Measurements from ENCODE around the gene KCTD18.

Gene KCTD18

DNA sequence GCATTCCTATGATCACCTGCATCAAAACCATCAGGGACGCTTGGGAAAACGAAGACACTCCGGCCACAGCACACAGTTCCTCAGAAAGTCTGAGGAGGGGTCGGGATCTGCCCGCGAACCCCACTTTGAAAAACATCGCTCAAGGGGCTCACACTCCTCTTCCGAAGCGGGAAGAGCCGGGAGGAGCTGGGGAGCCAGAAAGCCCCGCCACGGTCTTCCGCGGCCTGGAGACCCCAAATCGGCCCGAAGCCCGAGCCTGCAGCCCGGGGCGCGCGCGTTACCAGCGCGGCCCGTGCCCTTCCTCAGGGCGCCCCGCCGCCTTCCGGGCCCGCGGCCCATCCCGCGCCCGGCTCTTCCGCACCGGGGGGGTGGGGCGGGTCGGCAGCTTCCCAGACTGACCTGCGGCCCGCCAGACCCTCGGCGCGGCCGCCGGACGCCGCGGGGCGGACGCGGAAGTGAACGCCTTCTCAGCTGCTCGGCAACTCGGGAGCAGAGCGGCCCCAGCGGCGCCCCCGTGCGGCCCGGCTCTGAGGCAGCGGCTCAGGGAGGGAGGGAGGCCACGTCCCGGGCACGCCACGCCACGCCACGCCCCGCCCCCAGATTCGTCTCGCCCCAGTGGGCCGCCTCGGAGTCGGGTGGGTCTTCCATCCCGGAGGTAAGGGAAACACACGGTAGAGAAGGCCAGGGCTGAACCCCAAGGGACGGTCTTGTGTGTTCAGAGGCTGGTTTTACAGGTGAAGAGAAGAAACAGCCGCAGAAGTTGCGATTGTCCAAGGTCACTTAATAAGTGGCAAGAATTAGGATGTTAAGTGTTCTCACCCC, at the start of gene KCTD18:
TSS of gene KCTD18 (minus strand) at position 457 of the 822 bp plus-strand sequence. CDS start 3,052 bp downstream, outside the sequence.
- peak; percentile 92 for DNase-seq (ENCODE audit: low spot score)

DNA sequence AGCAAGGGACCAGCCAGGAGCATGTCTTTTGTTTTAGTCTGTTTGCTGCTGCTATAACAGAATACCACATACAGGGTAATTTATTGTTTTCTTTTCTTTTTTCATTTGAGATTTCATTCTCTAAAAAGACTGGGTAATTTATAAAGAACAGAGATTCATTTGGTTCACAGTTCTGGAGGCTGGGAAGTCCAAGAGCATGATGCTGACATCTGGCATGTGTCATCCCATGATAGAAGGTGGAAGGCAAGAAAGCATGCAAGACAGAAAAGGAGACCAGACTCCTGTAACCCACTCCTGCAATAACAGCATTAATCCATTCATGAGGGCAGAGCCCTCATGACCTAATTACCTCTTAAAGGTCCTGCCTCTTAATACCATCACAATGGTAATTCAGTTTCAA, 30.9 kb upstream of the KCTD18 start:
- no peak for DNase-seq (ENCODE audit: low spot score)

DNA sequence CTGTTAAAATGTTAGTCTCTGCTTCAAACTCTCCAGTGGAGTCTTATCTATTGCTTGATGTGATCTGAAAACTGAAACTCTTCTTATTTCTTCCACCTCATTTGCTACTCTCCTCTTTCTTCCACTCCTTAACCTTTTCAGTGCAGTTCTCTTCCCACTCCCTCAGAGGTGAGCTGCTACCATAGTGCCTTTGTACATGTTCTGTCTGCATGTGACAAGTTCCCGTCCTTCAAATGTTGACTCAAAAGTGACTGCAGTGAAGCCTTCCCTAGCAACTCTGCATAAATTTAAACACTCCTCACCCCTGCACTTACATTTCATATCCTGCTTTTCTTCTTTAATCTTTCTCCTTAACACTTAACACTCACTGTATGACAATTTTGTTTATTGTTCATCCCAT, 28.3 kb upstream of the KCTD18 start:
- no peak for DNase-seq (ENCODE audit: low spot score)

DNA sequence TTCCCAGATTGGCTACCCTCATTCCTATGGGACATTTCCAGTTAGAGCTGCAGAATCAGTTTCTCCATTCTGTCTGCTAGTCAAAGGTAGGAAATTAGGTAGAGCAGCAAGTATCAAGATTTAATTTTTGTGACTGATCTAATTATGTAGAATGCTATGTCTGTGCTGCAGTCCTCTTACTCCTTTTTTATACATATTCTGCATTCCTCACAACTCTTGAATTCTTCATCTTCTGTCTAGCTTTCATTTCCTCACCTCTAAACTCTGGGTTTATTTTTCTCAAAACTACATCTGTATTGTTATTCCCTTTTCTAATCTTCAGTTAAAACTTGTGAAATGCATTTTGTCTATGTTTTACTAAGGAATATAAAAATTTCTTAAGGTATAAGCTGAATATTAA, 24.7 kb upstream of the KCTD18 start:
- no peak for DNase-seq (ENCODE audit: low spot score)

DNA sequence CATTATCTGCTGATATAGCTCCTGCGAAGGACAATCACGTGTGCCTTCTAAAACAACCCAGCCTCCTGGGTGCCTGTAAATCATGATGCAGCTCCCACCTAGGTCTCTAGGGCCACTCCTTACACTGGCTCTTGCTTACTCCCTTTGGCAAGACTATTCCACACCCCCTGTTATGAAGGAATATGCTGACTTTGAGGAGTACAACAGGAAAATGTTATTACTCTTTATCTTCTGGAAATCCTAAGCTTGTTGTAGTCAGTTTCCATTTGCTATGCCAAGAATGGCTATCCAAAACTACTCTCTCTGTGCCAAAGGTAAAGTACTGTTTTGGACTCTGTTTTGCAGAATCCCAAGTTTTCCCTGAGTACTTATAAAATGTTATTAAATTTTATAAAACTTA, 23.9 kb upstream of the KCTD18 start:
- no peak for DNase-seq (ENCODE audit: low spot score)

DNA sequence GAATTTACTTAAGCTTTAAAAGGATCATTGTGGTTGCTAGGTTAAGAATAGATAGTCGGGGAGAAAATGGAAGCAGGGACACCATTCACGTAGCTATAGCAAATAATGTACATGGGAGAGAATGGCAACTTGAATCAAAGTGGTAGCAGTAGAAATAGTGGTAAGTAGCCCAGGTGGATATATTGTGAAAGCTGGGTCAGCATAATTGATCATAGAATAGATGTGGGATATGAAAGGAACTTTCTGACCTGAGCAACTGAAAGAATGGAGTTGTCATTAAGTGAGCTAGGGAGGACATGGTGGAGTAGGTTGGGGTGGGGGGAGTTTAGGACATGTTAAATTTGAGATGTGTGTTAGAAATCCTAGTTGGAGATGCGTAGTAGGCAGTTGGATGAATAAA, 18.4 kb upstream of the KCTD18 start:
- no peak for DNase-seq (ENCODE audit: low spot score)

DNA sequence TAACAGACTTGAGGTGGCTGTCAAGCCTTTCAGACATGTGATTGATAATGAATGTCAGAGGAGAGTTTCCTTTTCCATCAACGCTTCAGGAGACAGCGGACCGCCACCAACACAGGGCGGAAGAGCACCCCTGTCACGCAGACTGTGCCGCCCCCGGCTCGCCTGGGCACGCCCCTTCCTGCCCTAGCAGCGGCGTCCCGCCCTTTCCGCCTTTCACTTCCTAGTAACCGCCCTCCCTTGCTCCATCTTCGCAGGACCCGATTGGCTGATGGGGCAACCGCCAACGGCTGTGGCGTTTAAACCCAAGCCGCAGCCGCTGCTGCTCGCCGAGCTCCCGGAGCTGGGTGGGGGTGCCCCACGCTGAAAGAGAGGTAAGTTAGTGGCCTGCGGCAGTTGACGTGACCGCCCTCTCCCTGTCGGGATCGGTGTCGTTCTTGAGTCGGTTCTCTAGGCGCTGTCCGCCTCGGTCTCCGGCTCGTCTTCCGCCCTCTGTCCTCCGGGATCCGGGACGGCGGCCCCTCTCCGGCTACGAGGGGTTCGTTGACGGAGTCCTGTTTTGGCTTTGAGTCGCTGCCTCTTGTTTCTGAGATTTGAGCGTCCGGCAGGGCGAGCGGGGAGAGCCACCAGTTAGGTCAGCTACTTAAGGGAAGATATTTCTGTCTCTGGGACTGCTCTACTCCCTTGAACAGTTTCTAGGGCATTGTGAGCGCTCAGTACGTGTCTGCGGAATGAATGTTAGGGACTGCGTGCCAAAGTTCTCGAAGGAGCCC, 16.2 kb upstream of the KCTD18 start, which contains the start of gene SGO2:
TSS of gene SGO2 (plus strand) at position 326 of the 770 bp plus-strand sequence. CDS start 6,769 bp downstream, outside the sequence.
- DNase-seq (ENCODE audit: low spot score): peak; percentile 97

DNA sequence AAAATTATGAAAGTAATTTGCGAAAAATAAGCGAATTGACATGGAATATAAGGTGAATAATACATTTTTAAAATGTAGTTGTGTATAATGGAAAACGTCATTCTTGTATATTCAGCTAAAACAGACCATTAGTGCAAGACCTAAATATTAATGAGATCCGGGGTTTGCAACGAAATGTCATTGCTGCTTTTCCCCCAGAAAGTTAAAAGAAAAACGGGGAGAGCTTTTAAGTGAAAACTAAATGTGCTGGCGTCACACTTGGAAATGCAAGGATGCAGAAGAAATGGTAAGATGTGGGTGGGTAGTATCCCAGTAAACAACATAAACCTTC, 15.6 kb upstream of the KCTD18 start:
- DNase-seq (ENCODE audit: low spot score): no peak

DNA sequence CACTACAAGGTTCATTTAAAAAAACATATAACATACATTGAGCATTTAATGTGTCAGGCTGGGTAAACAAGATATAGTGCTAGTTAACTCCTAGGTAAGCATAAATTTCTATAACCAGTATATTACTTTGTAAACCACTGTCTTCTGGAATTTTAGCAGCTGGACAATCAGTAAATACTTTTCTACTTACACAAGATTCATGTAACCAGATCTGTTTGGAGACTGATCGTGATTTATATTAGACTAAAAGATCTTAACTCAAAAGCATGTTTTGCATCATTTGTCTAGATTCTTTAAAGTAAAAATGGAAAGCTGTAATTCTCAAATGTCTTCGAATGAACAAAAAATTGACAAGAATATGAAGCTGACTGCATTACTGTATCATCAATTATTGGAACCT, 15.2 kb upstream of the KCTD18 start:
- DNase-seq (ENCODE audit: low spot score): no peak

DNA sequence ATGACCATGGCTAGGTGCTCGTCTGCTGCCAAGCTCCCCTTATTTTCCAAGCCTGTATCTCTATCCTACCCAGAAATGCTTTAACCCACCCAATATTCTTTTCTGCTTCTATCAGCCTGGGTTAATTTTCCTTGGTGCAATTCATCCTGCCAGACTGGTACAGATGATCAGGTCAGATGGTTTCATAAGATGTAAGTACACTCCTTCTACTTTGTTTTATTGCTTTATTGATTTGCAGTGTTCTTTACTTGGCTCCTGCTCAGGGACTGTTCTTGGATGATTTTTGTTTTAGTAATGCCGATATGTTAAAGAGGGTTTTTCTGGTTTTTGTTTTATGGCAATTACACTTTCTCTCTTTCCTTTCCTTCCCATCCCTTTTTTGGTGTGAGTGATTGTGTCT, 13.7 kb upstream of the KCTD18 start:
- DNase-seq (ENCODE audit: low spot score): no peak

DNA sequence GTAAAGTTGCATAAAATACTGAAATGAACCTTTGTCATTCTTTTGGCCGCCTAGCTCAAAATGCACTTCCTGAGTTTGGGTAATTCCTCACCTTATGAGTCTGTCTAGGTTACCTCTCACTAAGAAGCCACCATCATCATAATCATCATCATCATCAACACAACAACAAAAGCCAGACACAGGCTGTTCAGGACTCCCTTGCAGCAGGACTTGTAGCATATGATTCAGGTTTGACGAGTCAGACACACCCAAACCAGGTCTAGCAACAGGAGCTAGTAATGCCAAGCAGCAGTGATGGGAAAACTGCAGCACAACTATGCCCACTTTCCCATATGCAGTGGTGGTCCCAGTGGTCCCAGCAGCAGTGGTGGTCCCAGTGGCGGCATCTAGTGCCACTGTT, 13.3 kb upstream of the KCTD18 start:
- DNase-seq (ENCODE audit: low spot score): peak; percentile 6

DNA sequence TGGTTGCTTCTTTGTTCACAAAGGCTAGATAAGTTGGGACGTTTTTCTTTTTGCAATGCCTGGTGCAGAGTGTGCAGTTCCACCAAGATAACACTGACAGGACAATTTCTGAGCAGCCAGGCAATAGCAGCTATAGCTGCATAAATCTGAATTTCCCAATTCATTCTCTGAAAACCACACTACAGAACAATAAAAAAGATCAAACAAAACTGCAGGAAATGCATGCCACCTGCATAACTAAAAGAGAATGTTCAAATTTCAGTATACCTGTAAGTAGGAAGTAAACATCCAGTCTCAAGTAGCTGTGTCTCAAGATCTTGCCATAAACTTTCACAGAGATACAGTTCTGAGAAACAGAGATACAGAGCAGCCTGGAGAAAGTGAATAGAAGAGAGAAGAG, 5.3 kb upstream of the KCTD18 start:
- DNase-seq (ENCODE audit: low spot score): no peak

DNA sequence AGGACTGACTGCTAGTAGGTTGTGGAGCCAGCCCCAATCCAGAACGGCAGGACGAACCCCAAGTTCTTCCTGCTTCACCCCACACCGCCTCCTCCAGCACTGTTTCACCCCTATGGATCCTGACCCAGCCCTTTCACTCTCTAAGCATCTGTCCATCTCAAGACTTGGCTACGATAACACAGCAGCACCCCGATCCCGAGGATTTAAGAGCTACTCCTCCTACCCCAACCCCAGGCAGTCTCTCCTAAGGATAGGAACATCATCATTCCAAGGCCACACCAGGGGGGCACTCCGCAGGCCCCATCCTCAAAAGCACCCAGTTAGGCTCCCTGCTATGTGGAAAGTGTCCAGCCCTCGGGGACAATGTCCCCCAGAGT, 645 bp downstream of the KCTD18 start:
- DNase-seq (ENCODE audit: low spot score): peak; percentile 14

DNA sequence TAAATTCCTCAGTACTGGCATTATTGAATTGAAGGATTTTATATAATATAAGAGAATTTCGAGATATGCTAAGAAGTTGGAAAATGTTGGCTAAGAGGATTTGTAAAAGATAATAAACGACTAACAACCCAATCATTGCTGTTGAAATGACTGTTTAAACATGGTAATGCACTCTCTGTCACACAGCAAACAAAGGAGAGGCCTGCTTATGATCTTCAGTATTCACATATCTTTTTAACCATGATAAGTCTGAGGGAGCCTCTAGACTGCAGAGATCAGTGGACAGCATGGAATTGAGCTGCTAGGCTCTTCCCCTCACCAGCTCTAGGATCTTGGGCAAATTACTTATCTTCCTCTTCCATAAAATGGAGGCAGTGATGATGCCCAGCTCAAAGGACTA, 2.7 kb downstream of the KCTD18 start:
- no peak for DNase-seq (ENCODE audit: low spot score)

DNA sequence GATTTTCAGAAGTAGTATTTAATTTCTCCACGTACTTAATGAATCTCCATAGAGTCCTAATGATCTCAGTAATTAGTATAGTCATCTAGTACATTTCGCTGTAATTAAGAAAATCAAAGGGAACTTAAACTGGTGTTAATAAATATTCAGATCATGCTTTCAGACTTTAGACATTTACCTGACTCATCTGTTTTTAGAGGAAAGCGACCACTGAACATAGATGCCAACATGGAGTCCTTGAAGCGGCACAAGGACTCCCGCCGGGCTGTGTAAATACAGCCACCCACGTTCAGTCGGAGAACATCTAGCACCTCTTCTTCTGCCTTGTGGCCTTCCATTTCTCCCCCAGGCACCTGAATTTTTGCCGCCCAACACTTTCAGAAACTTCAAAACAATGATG, 3.2 kb downstream of the KCTD18 start:
- DNase-seq (ENCODE audit: low spot score): no peak

DNA sequence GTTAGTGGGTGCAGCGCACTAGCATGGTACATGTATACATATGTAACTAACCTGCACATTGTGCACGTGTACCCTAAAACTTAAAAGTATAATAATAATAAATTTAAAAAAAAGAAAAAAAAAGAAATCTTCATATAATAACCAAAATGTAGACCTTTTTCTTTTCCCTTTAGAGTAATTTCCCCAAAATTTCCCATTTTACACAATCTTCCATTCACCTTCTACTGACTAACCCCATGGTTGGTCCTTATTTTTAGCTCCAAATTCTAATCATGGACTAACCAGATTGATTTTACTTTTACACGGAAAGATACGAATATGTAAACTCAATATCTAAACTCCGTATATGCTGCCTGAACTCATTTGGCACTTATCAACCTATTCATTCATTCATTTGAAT, 7.7 kb downstream of the KCTD18 start:
- no peak for DNase-seq (ENCODE audit: low spot score)

DNA sequence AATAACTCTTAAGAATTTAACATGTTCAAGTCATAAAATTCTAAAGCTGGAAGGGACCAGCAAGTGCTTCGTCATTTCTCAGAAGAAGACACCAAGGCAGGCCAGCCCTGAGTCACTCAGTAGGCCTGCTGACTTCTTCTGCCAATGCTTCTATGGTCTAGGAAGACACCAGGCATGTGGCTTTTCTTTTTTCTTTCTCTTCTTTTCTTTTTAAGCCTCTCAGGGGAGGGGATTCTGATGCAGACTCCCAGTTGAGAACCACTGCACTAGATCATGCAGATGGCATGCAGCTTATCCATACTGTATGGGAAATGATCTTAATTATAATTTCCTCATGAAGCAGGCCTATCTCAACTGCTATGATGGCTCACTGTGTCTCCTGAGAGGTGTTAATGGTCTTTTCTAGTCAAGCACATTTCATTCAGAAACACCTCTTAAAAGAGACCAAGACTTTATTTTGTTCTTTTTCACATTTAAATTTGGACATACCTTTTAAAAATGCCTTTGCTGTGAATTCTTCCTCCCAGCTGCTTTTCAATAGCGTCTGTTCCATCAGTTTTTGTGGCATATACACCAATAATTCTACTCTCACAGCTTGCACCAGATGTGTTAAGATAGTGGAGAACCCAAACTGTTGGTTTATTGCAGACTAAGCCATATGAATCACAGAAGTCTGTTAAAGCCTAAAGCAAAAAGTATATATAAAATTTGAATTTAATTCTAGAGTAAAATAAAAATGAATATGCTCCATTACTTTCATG, 11.3 kb downstream of the KCTD18 start:
- no peak for DNase-seq (ENCODE audit: low spot score)

DNA sequence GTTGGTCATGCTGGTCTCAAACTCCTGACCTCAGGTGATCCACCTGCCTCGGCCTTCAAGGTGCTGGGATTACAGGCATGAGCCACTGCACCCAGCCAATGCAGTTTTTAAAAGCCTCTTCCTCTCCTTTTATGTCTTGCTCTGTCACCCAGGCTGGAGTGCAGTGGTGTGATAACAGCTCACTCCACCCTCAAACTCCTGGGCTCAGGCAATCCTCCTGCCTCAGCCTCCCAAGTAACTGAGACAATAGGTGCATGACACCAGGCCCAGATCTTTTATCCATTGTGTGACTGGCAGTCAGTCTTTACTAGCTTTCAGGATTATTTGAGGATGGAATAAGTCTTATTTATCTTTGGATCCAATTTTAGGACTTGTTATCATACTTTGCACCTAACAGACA, 13.2 kb downstream of the KCTD18 start:
- DNase-seq (ENCODE audit: low spot score): no peak

DNA sequence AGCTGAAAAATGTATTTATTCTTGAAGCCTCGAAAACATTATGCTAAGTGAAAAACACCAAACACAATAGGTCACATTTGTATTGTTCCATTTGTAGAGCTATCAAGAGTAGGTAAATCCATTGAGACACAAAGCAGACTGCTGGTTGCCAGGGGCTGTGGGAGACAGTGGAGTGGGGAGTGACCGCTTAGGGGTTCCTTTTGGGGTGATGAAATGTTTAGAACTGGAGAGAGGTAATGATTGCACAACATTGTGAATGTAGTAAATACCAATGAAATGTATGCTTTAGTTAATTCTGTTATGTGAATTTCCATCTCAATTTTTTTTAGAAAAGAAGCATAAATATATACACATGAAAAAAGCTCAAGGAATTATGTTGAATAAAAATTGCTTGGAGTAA, 15.8 kb downstream of the KCTD18 start:
- DNase-seq (ENCODE audit: low spot score): no peak

DNA sequence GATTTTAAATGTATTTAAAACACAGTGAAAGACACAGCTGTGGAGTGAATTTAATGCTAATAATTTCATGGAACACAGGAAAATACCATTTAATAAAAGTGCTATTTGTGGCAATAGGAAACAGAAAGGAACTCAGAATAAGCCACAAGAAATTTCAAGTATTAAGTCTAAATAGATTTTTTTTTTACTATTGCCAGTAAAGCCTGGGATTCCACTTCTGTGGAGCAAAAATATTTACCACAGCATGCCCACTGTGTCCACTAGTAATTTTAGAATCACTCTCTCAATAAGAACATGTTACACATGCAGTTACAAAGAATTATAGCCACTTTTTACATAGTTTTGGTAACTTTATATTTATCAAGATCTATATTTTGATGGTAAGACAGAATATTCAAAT, 17.2 kb downstream of the KCTD18 start:
- DNase-seq (ENCODE audit: low spot score): no peak

DNA sequence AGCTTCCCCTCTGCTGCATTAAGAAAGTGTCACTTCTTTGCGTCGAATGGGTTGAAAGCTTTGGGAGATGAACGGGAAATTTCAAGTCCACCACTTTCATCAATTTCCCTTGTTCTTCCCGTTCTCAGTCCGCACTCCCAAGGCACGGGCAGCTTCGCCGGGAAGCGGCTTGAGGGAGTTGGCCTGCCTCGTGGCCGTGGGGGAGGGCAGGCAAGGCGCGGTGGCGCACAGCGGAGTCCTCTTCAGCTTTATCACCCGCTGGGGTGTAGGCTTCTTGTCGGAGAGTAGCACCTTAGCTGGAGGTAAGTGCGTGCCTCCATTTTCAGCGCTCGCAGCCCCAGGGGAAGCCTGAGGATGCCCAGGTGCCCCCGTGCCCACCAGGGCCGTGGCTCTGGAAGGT, 19.9 kb downstream of the KCTD18 start:
- no peak for DNase-seq (ENCODE audit: low spot score)

DNA sequence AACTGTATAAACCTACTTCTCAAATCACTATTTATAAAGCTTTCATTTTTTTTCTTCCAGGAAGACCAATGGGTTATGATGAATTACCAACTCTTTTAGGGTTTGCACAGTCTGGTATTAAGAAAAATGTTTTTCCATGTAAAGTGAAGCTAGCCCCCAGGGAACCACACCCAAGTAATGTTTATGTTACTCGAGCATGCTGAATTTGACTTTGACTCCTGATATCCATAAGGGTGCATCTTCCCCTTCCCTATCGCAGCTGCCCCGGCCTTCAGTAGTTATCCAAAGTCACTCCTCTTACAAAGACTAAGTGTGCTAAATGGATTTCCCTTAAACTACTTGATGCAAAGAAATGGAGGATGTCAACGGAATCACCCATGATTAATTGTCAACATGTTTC, 21.7 kb downstream of the KCTD18 start:
- DNase-seq (ENCODE audit: low spot score): no peak

DNA sequence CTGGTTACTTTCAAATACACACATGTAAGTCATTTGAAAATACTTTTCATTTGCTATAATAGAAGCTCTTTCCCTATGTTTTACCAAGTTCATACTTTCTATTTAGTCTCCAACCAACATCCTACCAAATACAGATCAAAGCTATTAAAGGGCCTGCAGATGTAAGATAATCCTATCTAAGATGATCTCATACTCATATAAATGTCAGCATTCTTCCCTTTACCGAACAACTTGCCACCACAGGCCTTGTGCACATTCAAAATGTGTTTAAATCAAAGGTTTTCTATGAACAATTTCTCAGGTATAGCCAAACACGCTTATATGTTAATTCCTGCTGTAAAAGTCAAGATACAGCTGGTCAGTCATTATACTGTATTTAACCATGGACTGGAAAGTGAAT, 23.3 kb downstream of the KCTD18 start:
- DNase-seq (ENCODE audit: low spot score): no peak
